ENCODE results near the gene KLHL11.

GRCh38 chr17:41907633-41908539 lies 42.7 kb upstream of the KLHL11 start:
- TF ChIP-seq CTCF (IDR thresholded peaks at IDR 0.05; ENCODE audit: insufficient read depth, low read length, poor library complexity, severe bottlenecking): no peak
- TF ChIP-seq EZH2phosphoT487 (conservative IDR thresholded peaks at IDR 0.05; ENCODE audit: low read length): no peak

All from SU-DHL-6 (cell line).